Measurements from ENCODE around the gene ATP8A2.

Gene ATP8A2

DNA sequence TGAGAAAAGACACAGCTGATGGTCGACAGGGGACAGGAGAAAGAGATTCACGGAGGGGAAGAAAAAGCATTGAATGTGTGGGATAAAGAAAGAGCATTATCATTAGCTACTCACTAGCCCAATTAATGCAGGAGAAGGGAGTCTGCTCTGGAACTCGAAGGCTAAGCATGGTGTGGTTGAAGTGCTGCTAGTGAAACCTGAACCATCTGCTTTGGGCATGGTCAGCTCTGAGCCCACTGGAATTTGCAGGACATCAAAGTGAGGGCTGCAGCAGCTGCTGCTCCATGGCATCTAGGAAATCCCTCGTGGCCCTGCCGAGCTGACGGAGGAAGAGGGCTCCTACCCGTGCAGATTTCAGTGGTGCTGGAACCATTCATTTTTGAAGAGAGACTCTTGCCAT lies 320.3 kb downstream of the ATP8A2 start:
- DNase-seq (ENCODE audit: low read depth), result no peak
- no peak overlapping the region for H3K4me3 ChIP-seq (ENCODE audit: low read length)
- TF ChIP-seq, protein P1, sequence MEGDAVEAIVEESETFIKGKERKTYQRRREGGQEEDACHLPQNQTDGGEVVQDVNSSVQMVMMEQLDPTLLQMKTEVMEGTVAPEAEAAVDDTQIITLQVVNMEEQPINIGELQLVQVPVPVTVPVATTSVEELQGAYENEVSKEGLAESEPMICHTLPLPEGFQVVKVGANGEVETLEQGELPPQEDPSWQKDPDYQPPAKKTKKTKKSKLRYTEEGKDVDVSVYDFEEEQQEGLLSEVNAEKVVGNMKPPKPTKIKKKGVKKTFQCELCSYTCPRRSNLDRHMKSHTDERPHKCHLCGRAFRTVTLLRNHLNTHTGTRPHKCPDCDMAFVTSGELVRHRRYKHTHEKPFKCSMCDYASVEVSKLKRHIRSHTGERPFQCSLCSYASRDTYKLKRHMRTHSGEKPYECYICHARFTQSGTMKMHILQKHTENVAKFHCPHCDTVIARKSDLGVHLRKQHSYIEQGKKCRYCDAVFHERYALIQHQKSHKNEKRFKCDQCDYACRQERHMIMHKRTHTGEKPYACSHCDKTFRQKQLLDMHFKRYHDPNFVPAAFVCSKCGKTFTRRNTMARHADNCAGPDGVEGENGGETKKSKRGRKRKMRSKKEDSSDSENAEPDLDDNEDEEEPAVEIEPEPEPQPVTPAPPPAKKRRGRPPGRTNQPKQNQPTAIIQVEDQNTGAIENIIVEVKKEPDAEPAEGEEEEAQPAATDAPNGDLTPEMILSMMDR (IDR thresholded peaks at IDR 0.05; ENCODE audit: insufficient read depth, low read depth, low read length, missing control alignments), result no peak

DNA sequence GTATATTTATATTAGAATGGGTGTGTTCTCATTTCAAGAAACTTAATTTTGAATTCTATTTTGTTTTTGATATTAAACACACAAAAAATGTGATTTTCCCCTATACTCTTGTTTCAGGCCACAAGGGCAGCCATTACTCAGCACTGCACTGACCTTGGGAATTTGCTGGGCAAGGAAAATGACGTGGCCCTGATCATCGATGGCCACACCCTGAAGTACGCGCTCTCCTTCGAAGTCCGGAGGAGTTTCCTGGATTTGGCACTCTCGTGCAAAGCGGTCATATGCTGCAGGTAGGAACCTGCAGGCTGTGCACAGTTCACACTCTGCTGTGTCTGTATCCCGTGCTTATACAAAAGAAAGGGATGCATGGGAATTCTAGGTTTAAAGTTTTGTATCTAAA lies 327.3 kb downstream of the ATP8A2 start:
- no peak overlapping the region for H3K4me3 ChIP-seq (ENCODE audit: low read length)
- DNase-seq (ENCODE audit: low read depth), result peak; percentile 51
- TF ChIP-seq, protein P1 (IDR thresholded peaks at IDR 0.05; ENCODE audit: insufficient read depth, low read depth, low read length, missing control alignments), result no peak

DNA sequence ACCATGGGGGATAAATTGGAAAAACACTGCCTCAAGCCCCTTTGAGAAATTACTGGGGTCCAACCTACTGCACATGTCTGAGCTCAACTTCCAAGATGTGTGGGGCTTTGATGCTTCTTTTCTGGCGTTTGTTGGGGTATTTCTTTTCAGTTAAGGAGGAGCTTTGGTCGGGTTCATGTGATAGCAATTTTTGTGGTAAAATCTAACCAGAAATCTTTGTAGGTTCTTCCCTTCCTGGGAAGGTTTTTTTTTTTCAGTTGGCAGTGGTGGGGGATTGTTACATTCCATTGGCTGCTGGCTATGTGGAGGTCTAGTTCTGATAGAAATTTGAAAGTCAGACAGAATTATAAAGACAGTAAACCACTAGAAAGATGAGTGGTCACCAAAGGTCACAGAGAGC lies 327.8 kb downstream of the ATP8A2 start:
- TF ChIP-seq, protein P1 (IDR thresholded peaks at IDR 0.05; ENCODE audit: insufficient read depth, low read depth, low read length, missing control alignments), result no peak
- no peak overlapping the region for H3K4me3 ChIP-seq (ENCODE audit: low read length)
- no peak for DNase-seq (ENCODE audit: low read depth)

DNA sequence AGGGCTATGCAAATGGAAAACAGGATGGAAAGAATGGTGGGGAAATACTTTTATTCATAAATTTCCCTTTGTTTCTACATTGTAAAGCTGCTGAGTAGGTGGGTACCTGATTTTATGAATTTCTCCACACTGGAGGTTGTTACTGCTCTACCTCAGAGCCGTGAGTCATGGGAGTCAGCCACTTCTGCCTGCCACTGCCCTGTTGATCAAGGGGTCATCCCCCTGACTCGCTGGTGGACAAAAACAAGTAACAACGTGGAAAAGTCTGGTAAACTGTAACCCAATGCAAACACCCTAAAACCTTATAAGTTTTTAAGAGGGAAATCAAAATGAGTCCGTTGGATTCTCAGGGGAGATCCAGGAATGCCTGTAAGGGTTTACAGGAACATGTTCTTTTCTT lies 329.5 kb downstream of the ATP8A2 start:
- no peak for DNase-seq (ENCODE audit: low read depth)
- TF ChIP-seq, protein P1 (IDR thresholded peaks at IDR 0.05; ENCODE audit: insufficient read depth, low read depth, low read length, missing control alignments), result no peak
- no peak overlapping the region for H3K4me3 ChIP-seq (ENCODE audit: low read length)

DNA sequence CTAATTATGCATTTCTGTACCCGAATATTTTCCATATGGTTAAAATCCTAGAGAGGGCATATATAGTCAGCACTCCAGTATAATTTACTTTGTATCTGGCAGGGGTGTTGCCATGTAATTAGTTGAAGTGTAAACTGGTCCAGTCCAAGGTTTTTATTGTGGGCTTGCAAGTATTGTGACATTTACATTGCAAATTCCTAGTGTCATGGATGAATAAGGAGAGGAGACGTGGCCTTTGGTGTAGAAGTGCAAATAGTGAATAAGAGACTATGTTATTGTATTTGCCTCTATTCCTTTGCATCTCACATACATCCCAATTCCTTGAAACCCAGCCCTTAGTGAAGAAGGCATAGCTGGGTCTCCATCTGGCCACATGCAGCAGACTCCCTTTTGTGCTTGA lies 330.6 kb downstream of the ATP8A2 start:
- no peak for DNase-seq (ENCODE audit: low read depth)
- TF ChIP-seq, protein P1 (IDR thresholded peaks at IDR 0.05; ENCODE audit: insufficient read depth, low read depth, low read length, missing control alignments), result no peak

DNA sequence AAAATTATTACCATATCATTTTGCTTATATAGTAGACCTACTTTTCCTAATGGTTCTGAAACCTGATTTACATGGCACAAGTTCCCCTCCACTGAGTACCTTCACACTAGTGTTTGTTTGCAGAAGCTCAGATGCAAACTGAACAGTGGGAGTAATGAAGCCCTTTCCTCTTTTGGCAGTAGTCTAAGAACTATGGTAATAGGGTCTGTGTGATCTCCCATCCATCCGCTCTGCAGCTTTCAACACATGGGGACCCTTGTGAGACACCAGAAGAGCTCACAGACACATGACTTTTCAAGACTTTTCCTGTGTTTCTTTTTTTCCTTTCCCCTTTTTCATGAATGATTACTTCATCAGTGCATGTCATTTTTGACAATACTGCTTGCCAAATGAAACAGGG lies 336.0 kb downstream of the ATP8A2 start:
- no peak for DNase-seq (ENCODE audit: low read depth)
- TF ChIP-seq, protein P1 (IDR thresholded peaks at IDR 0.05; ENCODE audit: insufficient read depth, low read depth, low read length, missing control alignments), result no peak

More for the DNA sequence above, 330.6 kb downstream of the ATP8A2 start:
- H3K4me3 ChIP-seq (ENCODE audit: low read length), result no peak overlapping the region

DNA sequence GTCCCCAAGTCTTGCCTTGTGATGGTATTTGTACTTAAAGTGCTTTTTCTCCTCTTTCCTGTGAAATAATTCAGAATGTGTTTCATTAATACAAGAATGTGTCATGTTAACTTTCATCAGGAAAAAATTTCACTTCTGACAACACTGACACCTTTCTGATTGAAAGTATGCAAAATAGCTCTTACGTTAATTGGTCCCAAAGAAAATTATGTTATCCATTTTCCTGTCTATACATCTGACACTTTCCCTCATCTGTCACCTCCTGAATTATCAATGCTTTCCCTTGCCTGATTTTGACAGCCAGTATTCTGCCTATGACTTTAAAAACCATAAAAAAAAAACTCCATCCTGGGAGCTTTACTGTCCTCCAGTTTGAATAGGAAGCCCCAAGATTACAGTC lies 336.5 kb downstream of the ATP8A2 start:
- no peak for DNase-seq (ENCODE audit: low read depth)
- TF ChIP-seq, protein P1 (IDR thresholded peaks at IDR 0.05; ENCODE audit: insufficient read depth, low read depth, low read length, missing control alignments), result no peak
- H3K4me3 ChIP-seq (ENCODE audit: low read length), result no peak overlapping the region

More for the DNA sequence above, 336.0 kb downstream of the ATP8A2 start:
- H3K4me3 ChIP-seq (ENCODE audit: low read length), result no peak overlapping the region
